Neural progenitor cell (in vitro differentiated cells): ENCODE data around the gene WAS. TPM values are rescaled to one million over a fixed set of nuclear protein-coding genes. Genes with fewer than 3 reads are reported as not detected.

Experiments
- DNase-seq: peaks from one replicate; pipeline ENCODE4 v3.0.0-alpha.2; 2016; ENCODE audit warnings: low spot score
- H2AFZ ChIP-seq: fragments of 200-600 bp; sonication (generic); replicated peaks from 2 replicates; pipeline ENCODE4 v1.6.1; 2016; ENCODE audit warnings: antibody characterized with exemption
- H3F3A ChIP-seq: fragments of 200-600 bp; sonication (generic); 2 replicates; pipeline ENCODE4 v1.6.1; 2016; ENCODE audit warnings: antibody characterized with exemption, low read depth
- H3K27ac ChIP-seq: fragments of 200-600 bp; sonication (generic); 2 replicates; pipeline ENCODE4 v1.5.1; 2016; ENCODE audit warnings: mild to moderate bottlenecking
- H3K27me3 ChIP-seq: fragments of 200-600 bp; sonication (generic); 2 replicates; pipeline ENCODE4 v1.6.1; 2016; ENCODE audit warnings: mild to moderate bottlenecking, moderate library complexity
- H3K36me3 ChIP-seq: fragments of 200-600 bp; sonication (generic); 2 replicates; pipeline ENCODE4 v1.5.1; 2016
- H3K4me1 ChIP-seq: fragments of 200-600 bp; sonication (generic); 2 replicates; pipeline ENCODE4 v1.6.1; 2016; ENCODE audit warnings: mixed run types
- H3K4me2 ChIP-seq: fragments of 200-600 bp; sonication (generic); 2 replicates; pipeline ENCODE4 v1.6.1; 2016
- H3K4me3 ChIP-seq: fragments of 200-600 bp; sonication (generic); 2 replicates; pipeline ENCODE4 v1.5.1; 2016
- H3K79me2 ChIP-seq: fragments of 200-600 bp; sonication (generic); 2 replicates; pipeline ENCODE4 v1.6.1; 2016; ENCODE audit warnings: low read depth
- H3K9ac ChIP-seq: fragments of 200-600 bp; sonication (generic); 2 replicates; pipeline ENCODE4 v1.6.1; 2016
- H3K9me3 ChIP-seq: fragments of 200-600 bp; sonication (generic); 2 replicates; pipeline ENCODE4 v1.5.1; 2016; ENCODE audit warnings: low read depth
- H4K20me1 ChIP-seq: fragments of 200-600 bp; sonication (generic); 2 replicates; pipeline ENCODE4 v1.6.1; 2016; ENCODE audit warnings: low read depth
- H3K27ac Mint-ChIP-seq: 3 replicates; pipeline ENCODE4 v1.8.0; 2021; ENCODE audit warnings: mixed read lengths
- H3K27me3 Mint-ChIP-seq: 2 replicates; pipeline ENCODE4 v1.8.0; 2022; ENCODE audit warnings: low read depth, mild to moderate bottlenecking, inconsistent platforms, moderate library complexity, mixed read lengths; ENCODE audit not compliant: insufficient read depth
- H3K36me3 Mint-ChIP-seq: 3 replicates; pipeline ENCODE4 v1.8.0; 2021; ENCODE audit warnings: mixed read lengths
- H3K4me1 Mint-ChIP-seq: 3 replicates; pipeline ENCODE4 v1.8.0; 2021; ENCODE audit warnings: mixed read lengths
- H3K4me3 Mint-ChIP-seq: 3 replicates; pipeline ENCODE4 v1.8.0; 2021; ENCODE audit warnings: mild to moderate bottlenecking, moderate library complexity, mixed read lengths
- H3K9me3 Mint-ChIP-seq: 3 replicates; pipeline ENCODE4 v1.8.0; 2020; ENCODE audit warnings: mixed read lengths
- CTCF ChIP-seq: fragments of 200-600 bp; sonication (generic); IDR thresholded peaks from 2 replicates; pipeline ENCODE4 v1.5.1; 2017; ENCODE audit warnings: antibody characterized with exemption, mild to moderate bottlenecking
- EZH2 ChIP-seq: fragments of 200-600 bp; sonication (generic); IDR thresholded peaks from 2 replicates; pipeline ENCODE4 v1.6.1; 2017; ENCODE audit warnings: antibody characterized with exemption, mild to moderate bottlenecking, moderate library complexity
- EZH2phosphoT487 ChIP-seq: fragments of 200-600 bp; sonication (generic); IDR thresholded peaks from 2 replicates; pipeline ENCODE4 v1.6.1; 2017; ENCODE audit warnings: antibody characterized with exemption
- total RNA-seq: library from RNA; depleted of rRNA; stranded (reverse); fragments of >200 nt; gene quantifications from 2 replicates; pipeline ENCODE4 v1.2.3, GENCODE V29; 2015; ENCODE audit warnings: low replicate concordance

WAS gene
- total RNA-seq, 1 donor from 2014 or later, result not detected

- H3K36me3 Mint-ChIP-seq, result peaks cover 5% of the 10 kb centered on the region
These were observed 19.1 kb downstream of the WAS start for GRCh38 chrX:48702716-48703115.

GRCh38 chrX:48703228-48703627 is 19.6 kb downstream of the WAS start:
- Histone ChIP-seq H3K4me2 (no peak overlapping the region), H3F3A (peaks cover 12% of the 10 kb centered on the region), H3K36me3 (no peaks in the 10 kb centered on the region), H3K9me3 (no peaks in the 10 kb centered on the region), H4K20me1 (no peaks in the 10 kb centered on the region), H3K4me1 (peaks cover 10% of the 10 kb centered on the region), H2AFZ (no peak overlapping the region), H3K27me3 (no peaks in the 10 kb centered on the region), H3K79me2 (peaks cover 15% of the 10 kb centered on the region), H3K4me3 (no peak overlapping the region), H3K27ac (no peak overlapping the region), H3K9ac (no peak overlapping the region)
- no peak for DNase-seq
- H3K36me3 Mint-ChIP-seq, result peaks cover 5% of the 10 kb centered on the region
- TF ChIP-seq EZH2phosphoT487 (no peak), CTCF (no peak), EZH2 (no peak)
- peaks cover 3% of the 10 kb centered on the region for H3K27me3 Mint-ChIP-seq
- peaks cover 8% of the 10 kb centered on the region for H3K9me3 Mint-ChIP-seq
- no peak overlapping the region for H3K27ac Mint-ChIP-seq
- H3K4me1 Mint-ChIP-seq, result no peaks in the 10 kb centered on the region
- no peak overlapping the region for H3K4me3 Mint-ChIP-seq

More at GRCh38 chrX:48702716-48703115, 19.1 kb downstream of the WAS start:
- Histone ChIP-seq H3K4me1 (peaks cover 15% of the 10 kb centered on the region), H3K36me3 (no peaks in the 10 kb centered on the region), H3K27ac (no peak overlapping the region), H3K9ac (no peak overlapping the region), H3K4me2 (no peak overlapping the region), H4K20me1 (no peaks in the 10 kb centered on the region), H3K79me2 (peaks cover 20% of the 10 kb centered on the region), H3K4me3 (no peak overlapping the region), H3K9me3 (no peaks in the 10 kb centered on the region), H3F3A (peaks cover 17% of the 10 kb centered on the region), H2AFZ (no peak overlapping the region), H3K27me3 (no peaks in the 10 kb centered on the region)
- TF ChIP-seq EZH2phosphoT487, result no peak
- no peak for TF ChIP-seq CTCF
- no peak for TF ChIP-seq EZH2
- DNase-seq, result no peak
- Mint-ChIP-seq H3K27me3 (peaks cover 3% of the 10 kb centered on the region), H3K27ac (no peak overlapping the region), H3K4me1 (peaks cover 2% of the 10 kb centered on the region), H3K4me3 (no peak overlapping the region), H3K9me3 (peaks cover 9% of the 10 kb centered on the region)

- peaks cover 11% of the 10 kb centered on the region for H3K79me2 ChIP-seq
- Mint-ChIP-seq H3K36me3 (peaks cover 5% of the 10 kb centered on the region), H3K4me3 (peak overlapping the region; percentile 46), H3K27me3 (peaks cover 3% of the 10 kb centered on the region), H3K9me3 (peaks cover 12% of the 10 kb centered on the region), H3K4me1 (no peaks in the 10 kb centered on the region), H3K27ac (no peak overlapping the region)
- no peak for DNase-seq
- no peaks in the 10 kb centered on the region for H4K20me1 ChIP-seq
- no peak overlapping the region for H3K9ac ChIP-seq
- no peaks in the 10 kb centered on the region for H3K36me3 ChIP-seq
- no peak overlapping the region for H3K4me3 ChIP-seq
- H3K9me3 ChIP-seq, result no peaks in the 10 kb centered on the region
- H3K27ac ChIP-seq, result no peak overlapping the region
- peaks cover 5% of the 10 kb centered on the region for H3F3A ChIP-seq
- no peak overlapping the region for H2AFZ ChIP-seq
- H3K27me3 ChIP-seq, result no peaks in the 10 kb centered on the region
- H3K4me1 ChIP-seq, result peaks cover 4% of the 10 kb centered on the region
- H3K4me2 ChIP-seq, result no peak overlapping the region
- TF ChIP-seq CTCF (no peak), EZH2 (no peak), EZH2phosphoT487 (no peak)
These were observed 20.3 kb downstream of the WAS start for GRCh38 chrX:48703642-48704481.
